HG03469 (cell line): Measurements from ENCODE around the gene PLEKHO2.

Experiments
- ATAC-seq: cut with Tn5 transposase; IDR thresholded peaks from one replicate; pipeline ENCODE4 v1.9.1; 2021; ENCODE audit warnings: mild to moderate bottlenecking, moderate library complexity, moderate number of reproducible peaks; ENCODE audit not compliant: unreplicated experiment

PLEKHO2 gene

GRCh38 chr15:64825431-64826294, 16.1 kb upstream of the PLEKHO2 start, which contains the start of gene PIF1:
Gene PIF1, minus strand, starts transcription at chr15:64825647. Its CDS starts 1,312 bp downstream, at chr15:64824335.
- ATAC-seq, result peak; percentile 55

DNA sequence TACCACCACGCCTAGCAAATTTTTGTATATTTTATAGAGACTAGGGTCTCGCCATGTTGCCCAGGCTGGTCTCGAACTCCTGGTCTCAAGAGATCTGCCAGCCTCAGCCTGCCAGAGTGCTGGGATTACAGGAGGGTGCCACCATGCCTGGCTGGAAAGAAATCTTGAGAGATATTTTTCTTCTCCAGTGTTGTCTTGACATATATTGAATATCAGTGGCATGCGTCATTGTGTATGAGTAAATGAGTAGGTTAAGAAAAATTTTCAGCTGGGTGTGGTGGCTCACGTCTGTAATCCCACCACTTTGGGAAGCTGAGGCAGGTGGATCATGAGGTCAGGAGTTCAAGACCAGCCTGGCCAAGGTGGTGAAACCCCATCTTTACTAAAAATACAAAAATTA, 12.7 kb upstream of the PLEKHO2 start:
- no peak for ATAC-seq

DNA sequence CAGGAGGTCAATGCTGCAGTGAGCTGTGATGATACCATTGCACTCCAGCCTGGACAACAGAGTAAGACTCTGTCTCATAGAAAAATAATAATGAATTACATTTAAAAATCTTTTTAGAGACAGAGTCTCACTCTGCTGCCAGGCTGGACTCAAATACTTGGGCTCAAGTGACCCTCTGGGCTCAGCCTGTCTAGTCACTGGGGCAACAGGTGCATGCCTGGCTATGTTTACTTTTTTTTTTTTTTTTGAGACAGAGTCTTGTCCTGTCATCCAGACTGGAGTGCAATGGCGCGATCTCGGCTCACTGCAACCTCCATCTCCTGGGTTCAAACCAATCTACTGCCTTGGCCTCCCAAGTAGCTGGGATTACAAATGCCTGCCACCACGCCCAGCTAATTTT, 8.0 kb upstream of the PLEKHO2 start:
- ATAC-seq, result no peak

DNA sequence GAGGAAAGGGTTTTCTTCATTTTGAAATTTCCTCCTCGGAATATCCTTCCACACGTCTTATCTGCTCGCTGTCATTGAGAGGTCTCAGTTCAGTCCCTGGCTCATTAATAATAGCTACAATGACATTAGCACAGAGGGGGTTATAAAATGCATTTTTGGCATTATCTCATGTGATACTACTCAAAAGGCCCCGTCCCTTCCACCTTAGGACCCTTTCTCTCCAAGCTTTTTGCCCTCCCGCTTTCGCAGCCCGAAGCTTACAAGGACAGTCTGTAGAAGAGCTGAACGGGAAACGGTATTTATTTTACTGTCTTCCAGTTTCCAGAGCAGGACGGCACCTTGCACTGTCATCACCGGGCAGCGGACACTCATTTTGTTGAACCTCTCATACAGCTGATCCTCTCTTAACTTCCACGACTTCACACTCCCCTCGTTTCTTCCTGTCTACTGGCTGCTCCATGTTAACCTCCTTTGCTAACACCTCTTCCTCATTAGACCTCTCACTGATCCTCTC, 5.6 kb upstream of the PLEKHO2 start:
- ATAC-seq, result no peak

GRCh38 chr15:64837502-64837901, 4.2 kb upstream of the PLEKHO2 start:
- ATAC-seq, result no peak

DNA sequence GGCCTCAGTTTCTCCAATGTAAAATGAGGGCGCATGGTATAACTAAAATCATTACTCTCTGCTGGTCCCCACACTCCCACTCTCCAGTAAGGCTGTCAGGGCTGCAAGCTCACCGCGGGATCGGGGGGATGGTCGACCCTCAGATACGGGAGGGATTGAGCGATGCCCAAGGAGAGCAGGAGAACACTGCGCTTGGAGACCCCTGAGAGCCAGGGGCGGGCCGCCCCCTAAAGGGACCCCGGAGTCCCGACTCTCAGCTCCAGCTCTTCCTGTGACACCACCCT, 713 bp upstream of the PLEKHO2 start:
- ATAC-seq, result no peak

DNA sequence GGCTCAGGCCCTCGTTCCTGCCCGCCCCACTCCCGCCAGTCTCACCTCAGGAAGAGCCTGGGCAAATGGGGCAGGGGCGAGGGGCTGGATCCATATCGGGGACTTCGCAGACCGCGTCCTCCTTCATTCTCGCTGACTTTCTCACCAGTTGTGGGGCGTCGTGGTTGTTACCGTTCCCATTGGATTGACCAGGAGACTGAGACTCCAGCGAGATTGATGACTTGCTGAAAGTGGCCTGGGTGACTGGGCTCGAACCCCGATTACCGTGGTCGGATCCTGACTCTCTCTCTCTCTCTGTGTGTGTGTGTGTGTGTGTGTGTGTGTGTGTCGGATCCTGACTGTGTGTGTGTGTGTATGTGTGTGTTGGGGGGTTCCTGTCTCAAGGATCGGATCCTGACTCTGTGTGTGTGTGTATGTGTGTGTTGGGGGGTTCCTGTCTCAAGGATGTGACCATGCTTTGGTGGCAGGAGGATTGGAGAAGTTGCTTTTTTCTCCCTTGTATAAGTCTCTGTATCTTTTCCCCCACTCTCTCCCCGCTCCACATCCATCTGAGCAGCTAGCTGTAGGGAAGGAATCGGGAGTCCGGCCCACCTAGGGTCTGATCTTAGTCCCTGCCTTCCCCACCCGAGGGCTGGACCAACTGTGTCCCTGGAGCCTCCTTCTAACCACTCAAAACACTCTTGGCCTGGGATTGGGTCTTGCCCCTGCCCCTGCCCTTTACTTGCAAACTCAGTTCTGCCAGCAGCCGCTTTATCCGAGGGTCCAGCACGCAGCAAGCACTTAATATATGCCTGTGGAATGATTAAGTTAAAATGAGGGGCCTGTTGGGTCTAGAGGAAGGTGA, 603 bp downstream of the PLEKHO2 start:
- no peak for ATAC-seq

DNA sequence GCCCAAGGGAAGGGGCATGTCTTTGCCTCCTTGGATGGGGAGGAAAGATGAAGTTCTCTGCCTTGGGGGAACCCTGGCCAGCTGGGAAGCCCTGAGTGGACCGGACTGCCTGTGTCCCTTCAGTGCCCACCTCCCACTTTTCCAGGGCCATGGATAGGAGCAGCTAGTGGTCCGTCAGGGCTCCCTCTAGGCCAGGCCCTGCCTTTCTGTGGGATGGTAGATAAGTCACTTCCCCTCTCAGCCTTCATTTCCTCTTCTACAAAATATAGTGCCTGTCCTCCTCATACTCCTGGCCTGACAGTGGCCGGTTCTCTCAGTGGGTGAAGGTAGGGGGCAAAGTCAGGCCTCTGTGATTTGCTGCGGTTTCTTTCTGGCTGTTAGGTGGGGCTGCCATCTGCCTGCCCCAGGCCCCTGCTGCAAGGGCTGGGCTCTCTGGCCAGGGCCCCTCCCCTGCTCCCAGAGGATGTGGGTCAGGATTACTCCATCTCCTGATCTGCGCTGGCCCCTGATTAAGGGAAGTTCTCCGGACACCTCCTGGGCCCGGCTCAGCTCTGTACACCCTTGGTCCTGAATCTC, 1.4 kb downstream of the PLEKHO2 start:
- no peak for ATAC-seq

DNA sequence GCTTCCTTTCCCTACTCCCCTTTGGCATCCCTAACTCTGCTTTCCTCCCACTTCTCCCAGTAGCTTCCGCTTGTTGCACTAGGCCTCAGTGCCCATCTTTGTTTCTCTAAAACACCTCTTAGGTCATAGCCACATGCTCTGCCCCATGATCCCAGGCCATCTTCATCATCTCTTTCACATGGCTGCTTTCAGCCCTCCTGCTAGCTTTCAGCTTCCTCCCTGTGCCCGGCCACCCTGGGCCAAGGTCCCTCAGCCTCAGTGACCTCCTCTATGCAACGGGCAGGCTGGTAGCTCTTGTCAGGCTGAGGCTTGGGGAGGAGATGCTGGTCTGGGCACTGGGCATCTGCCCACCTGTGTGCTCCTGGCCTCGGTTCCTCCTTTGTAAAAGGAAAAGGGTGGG, 2.3 kb downstream of the PLEKHO2 start:
- ATAC-seq, result no peak

DNA sequence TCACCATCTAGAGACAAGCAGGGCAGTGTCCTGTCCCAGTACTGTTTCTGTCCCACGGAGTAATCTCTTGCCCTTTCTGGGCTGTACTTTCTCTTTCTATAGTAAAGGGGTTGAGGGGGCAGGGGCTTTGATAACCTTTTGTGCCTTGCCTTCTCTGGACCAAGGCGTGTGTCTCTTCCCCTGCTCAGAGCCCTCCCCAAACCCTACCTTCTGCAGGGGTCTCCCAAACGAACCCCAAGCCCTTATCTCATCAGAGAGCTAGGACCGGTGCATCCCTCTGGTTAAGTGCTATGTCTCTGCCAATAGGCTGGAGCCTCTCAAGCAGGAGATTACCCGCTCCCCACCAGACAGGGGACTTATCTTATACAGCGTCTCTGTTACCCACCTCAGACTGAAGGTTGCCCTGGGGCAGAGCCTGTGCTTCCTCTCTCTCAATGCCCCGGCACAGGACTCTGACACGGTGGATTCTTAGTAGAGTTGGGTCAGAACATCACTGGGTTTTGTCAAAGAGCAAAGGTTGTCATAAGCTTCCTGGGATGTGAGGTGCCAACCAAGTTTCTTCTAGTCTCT, 2.9 kb downstream of the PLEKHO2 start:
- ATAC-seq, result no peak

- no peak for ATAC-seq
Observed at GRCh38 chr15:64845183-64845611, 3.5 kb downstream of the PLEKHO2 start.

DNA sequence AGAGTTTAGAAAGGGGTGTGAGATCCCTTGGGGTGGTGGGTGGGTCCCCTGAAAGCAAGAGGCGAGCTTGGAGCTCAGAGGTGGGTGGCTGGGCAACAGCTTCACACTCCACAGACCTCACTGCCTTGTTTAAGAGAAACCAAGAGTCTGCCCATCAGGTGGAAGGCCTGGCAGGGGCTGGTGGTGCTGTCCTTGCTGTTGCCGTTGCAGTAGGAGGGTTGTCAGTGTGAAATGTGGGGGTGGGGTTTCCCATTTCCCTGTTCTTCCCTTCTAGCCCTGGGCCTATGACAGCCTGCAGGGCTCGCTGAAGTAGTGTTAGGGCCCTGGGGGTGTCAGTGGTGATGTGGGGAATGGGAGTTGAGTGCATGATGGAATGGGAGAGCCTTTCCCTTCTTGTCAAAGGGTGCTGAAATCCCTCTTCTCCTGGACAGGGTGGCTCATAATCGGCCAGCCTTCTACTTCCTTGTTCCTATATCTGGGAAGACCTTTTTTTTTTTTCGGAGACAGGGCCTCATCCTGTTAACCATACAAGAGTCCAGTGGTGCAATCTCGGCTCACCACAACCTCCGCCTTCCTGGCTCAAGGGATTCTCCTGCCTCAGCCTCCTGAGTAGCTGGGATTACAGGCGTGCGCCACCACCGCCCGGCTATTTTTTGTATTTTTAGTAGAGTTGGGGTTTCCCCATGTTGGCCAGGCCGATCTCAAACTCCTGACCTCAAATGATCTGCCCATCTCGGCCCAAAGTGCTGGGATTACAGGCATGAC, 4.3 kb downstream of the PLEKHO2 start:
- no peak for ATAC-seq

DNA sequence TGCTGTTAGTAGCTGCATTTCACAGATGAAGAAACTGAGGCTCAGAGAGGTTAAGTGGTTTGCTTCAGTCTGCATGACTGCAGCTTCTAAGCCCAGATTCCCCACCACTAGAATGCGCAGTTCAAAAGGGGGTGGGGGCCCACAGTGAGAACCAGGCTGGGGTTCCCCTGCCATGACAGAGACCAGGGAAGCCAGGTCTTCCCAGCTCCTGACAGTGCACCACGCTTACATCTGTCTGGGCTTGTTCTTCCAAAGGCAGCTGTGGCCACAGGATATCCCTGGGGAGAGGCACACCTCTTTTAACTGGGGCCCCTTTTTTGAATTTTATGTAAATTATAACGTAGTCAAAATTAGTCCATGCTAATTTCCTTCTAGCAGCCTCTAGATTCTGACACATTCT, 5.3 kb downstream of the PLEKHO2 start:
- ATAC-seq, result no peak

DNA sequence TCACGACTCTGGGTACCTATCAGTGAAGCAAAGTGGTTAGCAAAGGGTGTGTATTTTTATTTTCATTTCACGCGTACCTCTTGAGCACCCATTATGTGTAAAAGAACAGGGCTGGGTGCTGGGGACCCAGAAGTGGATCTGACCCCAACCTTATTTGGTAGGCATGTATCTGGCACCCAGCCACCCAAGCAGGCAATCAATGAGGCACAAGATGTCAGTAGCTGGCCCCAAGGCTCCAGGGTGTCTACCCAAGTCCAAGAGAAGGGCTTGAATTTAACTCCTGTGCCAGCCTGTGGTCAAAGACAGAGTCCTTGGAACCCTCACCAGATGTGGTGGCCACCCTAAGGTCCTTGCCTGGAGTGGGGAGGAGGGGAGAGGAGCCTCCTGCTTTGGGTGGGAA, 5.7 kb downstream of the PLEKHO2 start:
- ATAC-seq, result no peak

DNA sequence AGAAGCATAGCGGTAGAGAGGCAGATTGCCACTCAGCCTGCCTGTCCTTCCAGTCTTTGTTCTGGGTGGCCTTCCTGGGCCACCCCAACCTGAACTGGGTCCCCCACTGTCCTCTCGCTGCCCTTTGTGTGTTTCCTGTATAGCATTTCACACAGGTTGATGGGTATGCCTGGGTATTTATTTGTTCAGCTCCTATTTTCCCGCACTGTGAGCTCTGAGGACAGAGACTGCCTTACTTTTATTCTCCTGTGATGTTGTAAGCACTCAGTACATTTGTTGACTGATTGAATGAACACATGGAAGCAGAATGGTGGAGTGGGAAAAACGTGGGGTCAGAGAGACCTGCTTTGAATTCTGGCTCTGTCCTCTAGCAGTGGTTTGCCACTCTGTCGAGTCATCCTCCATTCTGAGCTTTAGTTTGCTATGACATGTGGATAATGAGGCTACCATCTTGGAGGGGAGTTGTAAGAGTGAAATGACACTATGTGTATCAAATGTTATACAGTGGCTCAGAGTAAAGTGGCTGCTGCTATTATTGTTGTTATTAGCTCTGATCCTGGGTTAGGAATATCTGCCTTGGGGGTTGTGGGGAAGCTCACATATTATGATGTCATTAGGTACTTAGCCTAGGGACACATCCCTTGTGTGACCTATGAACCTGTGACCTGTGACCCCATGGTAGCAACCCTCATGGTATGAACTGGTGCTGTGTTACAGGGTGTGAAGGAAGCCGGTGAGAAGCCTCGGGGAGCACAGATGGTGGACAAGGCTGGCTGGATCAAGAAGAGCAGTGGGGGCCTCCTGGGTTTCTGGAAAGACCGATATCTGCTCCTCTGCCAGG, 6.4 kb downstream of the PLEKHO2 start:
- no peak for ATAC-seq

- ATAC-seq, result no peak
Observed at GRCh38 chr15:64850778-64851502, 9.2 kb downstream of the PLEKHO2 start.

DNA sequence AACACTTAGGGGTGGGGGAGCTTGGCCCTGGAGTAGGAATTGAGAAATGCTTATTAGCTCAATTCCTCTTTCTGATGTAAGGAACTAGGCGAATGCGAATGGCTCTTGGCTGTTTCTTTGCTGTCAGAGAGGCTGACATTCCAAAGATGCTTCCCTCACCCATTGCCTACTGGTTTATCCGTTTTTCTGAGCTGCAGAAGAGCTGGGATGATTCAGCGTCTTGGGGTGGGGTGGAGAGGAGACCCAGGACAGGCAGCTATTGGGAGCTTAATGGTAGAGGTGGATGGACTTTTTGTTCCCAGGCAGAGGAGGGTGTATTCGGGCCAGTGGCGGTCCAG, 9.8 kb downstream of the PLEKHO2 start:
- no peak for ATAC-seq

DNA sequence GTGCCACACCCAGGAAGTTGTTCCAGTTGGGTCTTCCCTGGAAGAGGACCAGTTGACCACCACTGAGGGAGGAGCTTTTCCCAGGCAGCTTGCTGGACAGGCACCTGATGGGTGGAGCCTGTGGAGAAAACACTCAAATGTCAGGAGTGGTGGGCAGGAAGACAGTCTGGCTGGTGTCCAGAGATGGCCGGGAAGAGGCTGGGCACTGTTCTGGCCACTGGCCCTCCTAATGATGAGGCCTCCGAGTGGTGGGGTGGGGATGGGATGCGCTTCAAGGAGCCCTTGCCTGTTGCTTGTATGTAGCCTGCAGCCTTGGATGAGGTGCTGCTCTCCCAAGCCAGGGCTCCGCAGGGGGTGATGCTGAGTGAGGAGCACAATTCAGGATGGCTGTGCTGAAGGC, 12.3 kb downstream of the PLEKHO2 start:
- no peak for ATAC-seq

DNA sequence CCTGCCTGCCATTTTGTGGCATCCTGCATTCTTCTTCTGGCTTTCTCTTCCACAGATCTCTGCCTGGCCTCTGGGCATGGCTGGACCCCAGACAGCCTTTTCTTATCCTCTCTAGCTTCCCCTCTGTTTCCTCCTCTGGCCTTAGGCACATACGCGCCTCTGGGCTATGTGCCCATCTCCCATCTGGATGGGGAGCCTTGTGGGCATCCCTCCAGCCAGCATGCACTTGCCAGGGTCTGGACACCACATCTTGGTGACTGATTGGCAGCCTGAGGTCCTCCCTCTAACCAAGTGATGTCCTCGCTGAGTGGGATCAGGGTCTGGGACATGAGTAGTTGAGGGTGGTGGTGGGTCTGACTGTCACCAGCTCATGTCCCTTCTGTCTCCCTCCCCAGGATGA, 12.8 kb downstream of the PLEKHO2 start:
- ATAC-seq, result no peak
